ENCODE data around the gene IRS2.

IRS2 gene

DNA sequence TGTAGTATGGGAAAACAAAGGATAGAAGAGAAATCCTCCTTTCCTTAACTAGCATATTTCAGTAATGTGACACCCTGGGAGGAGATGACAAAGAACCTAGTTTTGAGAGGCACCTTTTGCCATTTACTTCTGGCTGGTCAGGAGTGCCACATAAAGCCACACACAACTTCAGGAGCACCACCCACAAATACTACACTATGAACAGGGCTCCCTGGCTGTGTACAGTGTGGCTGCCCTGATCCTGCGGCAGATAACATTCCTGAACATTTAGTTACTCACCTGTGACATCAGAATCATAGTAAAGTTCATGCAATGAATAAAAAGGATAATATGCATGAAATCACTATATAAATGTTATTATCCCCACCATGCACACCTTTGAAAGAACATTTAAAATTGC is 17.4 kb upstream of the IRS2 start:
- DNase-seq (ENCODE audit: low read depth in 2 of 2), result no peak

GRCh38 chr13:109802936-109803335 is 16.6 kb upstream of the IRS2 start:
- DNase-seq (ENCODE audit: low read depth in 2 of 2), result no peak

DNA sequence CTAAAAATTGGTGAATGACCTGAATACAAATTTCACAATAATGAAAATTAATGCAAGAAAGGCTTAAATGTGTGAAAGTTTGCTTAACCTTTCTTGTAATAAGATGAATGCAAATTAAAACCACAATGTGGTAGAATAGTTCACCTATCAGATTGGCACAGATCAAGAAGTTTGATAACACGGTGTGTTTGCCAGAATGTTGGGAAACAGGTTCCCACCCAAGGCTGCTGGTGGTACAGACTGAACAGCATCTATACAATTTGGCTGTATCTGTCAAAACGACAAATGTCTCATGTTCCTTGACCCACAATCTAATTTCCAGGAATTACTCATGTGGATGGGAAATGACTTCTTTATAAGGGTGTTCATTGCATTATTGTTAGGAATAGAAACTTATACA is 8.6 kb upstream of the IRS2 start:
- no peak for DNase-seq (ENCODE audit: low read depth in 2 of 2)

DNA sequence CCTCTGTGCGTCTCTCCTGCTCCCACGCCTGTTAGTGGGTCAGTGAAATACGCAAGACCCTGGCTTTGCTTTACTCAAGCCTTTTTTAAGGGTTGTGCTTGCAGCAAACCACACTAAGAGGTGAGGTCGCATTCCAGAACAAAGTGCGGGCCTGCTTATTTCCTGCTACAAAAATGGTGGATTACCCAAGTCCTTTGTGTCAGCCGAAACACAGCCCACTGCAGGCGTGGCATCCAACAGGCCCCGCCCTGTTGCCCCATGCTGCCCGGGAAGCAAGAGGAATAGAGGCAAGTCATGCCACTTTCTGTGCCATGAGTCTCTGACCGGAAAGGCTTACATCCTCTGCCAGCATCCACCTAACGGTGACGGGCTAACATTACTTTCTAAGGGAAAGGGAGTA is 7.7 kb upstream of the IRS2 start:
- DNase-seq (ENCODE audit: low read depth in 2 of 2), result no peak

DNA sequence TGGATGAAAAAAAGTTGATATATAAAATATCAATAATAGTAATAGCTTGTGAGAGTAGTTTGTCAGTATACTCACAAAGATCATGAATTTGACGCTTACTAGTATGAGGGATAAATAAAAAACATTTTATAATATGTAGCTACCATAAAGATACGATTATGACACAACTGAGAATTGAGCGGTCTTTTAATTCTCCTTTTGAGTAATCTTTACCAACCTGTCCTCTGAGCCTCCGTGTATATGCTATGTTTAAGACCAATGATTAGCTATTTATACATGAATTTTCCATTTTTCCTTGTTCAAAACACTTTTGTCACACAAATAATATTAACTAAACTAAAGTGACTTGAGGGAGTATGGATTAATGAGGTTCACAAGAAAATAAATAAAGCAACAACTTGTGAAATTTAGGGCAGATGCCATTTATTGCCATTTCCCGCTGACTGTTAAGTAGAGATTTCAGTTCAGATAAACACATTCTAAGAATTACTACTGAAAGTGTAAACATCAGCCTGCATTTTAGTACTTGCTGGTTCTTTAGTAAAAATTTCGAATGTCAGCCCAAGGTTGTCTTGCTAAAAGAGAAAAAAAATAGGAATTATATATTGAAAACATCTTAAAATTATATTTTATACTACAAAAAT is 6.2 kb upstream of the IRS2 start:
- DNase-seq (ENCODE audit: low read depth in 2 of 2), result no peak

DNA sequence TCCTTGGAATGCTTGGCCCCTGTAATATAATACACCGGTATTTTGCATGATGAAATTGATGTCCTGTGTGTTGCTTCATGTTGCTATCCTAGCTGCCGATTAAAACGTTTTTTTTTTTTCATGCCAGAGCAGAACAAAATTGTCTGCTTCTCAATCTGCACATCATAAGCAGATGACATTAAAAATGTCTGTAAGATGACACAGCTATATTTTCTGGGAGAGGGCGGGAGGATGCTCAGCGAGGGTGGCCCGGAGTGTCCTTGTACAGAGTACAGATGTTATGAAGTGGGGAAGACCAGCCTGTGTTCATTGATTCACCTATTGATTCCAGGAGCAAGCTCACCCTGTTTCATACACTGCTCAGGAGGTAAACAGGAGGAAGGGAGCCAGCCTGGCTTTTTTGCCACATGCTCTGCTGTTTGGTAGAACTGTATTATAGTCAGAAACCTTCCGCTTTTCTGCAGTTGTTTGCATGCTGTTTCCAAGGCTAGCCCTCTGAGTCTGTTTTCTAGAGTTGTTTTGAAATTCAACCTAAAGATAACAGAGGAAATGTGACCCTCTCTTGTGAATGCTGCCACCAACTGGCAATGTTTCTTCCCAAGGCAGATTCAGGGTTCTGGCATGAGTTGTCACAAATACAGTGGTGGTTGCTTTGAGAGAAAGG is 4.7 kb upstream of the IRS2 start:
- no peak for DNase-seq (ENCODE audit: low read depth in 2 of 2)

DNA sequence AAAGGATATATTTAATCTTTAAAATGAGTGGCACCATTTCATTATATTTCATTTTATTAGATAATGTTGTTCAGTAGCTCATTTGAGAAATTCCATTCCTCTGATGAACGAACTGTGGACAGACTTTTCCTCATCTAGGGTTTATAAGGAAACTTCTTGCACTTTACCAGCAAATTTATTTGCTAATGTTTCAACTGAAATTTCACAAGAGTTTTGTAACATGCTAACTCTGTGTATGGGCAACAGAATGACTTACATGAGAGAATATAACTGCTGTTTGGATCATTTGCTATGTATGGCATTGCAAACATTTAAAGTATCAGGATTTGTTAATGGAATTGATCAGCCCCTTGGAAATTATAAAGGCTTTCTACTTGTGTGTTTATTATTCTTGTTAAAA is 3.7 kb upstream of the IRS2 start:
- DNase-seq (ENCODE audit: low read depth in 2 of 2), result no peak

GRCh38 chr13:109789262-109789661 is 2.9 kb upstream of the IRS2 start:
- no peak for DNase-seq (ENCODE audit: low read depth in 2 of 2)

- DNase-seq (ENCODE audit: low read depth in 2 of 2), result no peak
These were observed 2.2 kb upstream of the IRS2 start for GRCh38 chr13:109788372-109789111.

GRCh38 chr13:109787135-109787954 is 962 bp upstream of the IRS2 start:
- peak in 1 of 2 donors; percentile 17 for DNase-seq (ENCODE audit: low read depth in 2 of 2)

- DNase-seq (ENCODE audit: low read depth in 2 of 2), result no peak
These were observed 412 bp downstream of the IRS2 start for GRCh38 chr13:109785892-109786450.

- peak in 1 of 2 donors; percentile 22 for DNase-seq (ENCODE audit: low read depth in 2 of 2)
These were observed 1.1 kb downstream of the IRS2 start for GRCh38 chr13:109785141-109785891.

DNA sequence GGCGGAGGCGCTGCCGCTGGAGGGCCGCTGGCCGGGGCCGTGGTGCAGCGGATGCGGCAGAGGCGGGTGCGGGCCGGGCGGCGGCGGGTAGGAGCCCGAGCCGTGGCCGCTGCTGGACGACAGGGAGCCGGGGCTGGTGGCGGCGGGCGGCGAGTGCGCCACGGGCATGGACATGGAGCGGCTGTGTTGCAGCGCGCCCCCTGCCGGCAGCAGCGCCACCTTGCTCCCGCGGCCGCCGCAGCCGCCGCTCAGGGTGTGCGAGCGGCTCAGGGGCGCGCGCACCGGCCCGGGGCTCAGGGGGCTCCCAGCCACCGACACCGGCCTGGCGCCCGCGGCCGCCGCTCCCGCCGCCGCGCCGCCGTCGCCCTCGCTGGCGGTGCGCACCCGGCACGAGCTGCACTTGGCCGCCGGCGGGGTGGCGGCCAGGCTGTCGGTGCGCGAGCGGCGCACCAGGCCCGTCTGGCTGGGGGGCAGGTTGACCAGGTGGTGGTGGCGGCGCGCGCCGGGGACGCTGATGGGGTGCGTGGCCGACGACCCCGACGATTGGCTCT is 1.7 kb downstream of the IRS2 start:
- peak; percentile 51 to 61 for DNase-seq (ENCODE audit: low read depth in 2 of 2)

- no peak for DNase-seq (ENCODE audit: low read depth in 2 of 2)
These were observed 2.4 kb downstream of the IRS2 start for GRCh38 chr13:109783815-109784589.

- no peak for DNase-seq (ENCODE audit: low read depth in 2 of 2)
These were observed 3.0 kb downstream of the IRS2 start for GRCh38 chr13:109783447-109783814.

DNA sequence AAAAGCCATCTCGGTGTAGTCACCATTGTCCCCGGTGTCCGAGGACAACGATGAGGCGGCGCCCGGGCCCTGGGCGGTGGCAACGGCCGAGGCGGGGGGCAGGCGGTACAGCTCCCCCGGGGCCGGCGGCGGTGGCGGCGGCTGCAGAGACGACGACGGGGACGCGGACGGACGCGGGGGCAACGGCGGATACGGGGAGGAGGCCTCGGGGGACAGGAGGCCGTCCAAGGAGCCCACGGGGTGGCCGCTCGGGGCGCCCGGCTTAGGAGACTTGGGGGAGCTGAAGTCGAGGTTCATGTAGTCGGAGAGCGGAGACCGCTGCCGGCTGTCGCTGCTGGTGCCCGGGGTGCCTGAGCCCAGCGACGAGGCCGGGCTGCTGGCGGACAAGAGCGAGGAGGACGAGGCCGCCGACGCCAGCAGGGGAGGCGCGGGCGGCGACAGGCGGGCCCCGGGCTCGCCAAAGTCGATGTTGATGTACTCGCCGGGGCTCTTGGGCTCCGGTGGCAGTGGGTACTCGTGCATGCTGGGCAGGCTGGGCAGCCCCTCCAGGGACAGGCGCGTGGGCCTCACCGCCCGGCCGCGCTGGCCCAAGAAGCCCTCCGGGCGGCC is 3.5 kb downstream of the IRS2 start:
- no peak for DNase-seq (ENCODE audit: low read depth in 2 of 2)

DNA sequence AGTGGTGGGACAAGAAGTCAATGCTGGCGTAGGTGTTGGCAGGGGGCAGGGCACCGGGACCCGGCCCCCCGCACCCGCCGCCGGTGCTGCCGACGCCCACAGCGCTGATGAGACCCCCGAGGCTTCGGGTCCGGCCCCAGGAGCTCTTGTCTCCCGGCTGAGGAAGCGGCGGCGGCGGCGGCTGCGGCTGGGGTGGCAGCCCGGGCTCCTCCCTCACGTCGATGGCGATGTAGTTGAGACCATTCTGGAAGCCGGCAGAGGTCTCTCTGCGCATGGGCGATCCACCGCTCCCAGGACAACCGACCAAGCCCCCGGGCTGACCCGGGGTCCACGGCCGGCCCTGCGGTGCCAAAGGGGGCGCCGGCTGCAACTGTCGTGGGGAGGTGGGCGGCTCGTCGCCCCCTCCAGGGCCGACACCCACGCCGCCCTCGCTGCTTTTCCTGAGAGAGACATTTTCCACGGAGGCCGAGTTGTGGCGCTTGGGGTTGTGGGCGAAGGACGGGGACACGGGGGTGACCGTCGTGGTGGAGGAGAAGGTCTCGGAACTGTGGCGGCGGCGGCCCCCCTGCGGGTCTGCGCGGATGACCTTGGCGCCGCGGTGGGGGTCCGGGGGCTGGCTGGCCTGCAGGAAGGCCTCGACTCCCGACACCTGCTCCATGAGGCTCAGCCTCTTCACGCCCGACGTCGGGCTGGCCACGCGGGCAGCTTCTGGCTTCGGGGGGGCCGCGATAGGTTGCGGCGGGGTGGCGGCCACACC is 4.1 kb downstream of the IRS2 start:
- no peak for DNase-seq (ENCODE audit: low read depth in 2 of 2)

DNA sequence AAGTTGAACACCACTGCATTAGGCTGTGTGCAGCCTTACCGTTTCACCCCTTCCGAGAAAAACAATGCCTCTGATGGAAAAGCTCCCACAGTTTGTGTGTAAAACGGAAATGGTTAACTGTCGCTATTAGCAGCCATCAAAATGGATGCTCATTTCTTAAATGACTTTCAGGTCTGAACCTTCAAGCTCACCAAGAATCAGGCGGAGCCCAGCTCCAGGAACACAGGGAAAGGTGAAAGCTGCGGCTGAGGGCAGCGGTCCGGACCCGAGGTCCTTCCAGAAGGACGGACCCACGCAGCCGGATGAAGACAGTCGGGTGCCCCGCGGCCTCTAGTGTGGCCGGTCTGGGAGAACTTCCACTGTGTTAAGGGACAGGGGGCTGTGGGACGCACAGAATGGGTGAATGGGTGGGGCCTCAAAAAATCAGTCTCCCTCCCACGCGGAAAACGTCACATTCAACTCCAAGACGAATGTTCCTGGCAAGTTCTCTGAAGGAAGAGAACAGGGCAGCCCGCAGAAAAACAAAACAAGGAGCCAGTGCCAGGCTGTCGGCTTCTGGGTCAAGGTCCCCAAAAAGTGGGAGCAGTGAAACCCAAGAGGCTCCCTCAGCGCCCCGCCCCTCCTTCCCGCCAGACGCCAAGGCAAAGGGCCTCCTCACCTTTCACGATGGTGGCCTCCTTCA is 4.9 kb downstream of the IRS2 start:
- DNase-seq (ENCODE audit: low read depth in 2 of 2), result no peak

Data from stimulated activated CD8-positive, alpha-beta memory T cell treated with anti-CD3 and anti-CD28 coated beads, Interleukin-2, amount 100 ng/mL, for 48 hours (primary cell).